ENCODE measurements around the gene DIP2C. TPM values are rescaled to one million over a fixed set of nuclear protein-coding genes. Genes with fewer than 3 reads are reported as not detected.

The DIP2C gene
- total RNA-seq, 2 donors from 2014 or later, result 21.1 to 23.8 TPM

DNA sequence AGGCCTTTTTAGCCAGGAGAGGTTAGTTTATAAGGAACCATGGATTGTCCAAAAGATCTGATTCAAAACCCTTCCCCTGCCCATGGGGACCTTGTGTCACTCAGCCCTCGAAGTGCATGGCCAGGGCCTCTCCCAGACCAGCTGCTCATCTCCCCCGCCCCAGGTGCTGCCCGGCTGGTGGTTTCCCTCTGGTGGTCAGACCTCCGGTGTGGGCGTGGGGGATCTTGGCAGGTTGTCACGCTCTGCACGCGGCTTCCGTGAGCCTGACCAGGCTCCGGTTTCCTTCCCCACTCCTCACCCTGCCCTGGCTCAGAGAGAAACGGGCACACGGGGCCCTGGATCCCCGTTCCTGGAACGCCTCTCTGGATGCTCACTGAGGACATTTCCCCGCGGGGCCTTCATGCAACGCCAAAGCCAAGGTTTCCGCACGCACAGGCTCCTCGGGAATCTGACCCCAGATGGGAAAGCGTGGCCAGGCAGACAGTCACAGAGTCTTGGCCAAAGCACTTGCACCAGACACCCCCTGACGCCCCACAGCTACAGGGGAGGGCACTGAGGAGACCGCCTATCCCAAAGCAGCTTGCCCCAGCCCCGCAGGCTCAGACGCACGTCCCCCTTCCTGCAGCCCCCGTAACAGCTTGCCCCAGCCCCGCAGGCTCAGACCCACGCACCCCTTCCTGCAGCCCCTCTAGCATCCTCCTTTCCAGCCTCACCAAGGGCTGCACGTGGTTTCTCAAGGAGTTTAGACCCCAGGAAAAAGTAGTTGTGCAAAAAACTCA, 7.8 kb upstream of the DIP2C start:
- DNase-seq (ENCODE audit: low spot score), result no peak
- TF ChIP-seq, protein P1, sequence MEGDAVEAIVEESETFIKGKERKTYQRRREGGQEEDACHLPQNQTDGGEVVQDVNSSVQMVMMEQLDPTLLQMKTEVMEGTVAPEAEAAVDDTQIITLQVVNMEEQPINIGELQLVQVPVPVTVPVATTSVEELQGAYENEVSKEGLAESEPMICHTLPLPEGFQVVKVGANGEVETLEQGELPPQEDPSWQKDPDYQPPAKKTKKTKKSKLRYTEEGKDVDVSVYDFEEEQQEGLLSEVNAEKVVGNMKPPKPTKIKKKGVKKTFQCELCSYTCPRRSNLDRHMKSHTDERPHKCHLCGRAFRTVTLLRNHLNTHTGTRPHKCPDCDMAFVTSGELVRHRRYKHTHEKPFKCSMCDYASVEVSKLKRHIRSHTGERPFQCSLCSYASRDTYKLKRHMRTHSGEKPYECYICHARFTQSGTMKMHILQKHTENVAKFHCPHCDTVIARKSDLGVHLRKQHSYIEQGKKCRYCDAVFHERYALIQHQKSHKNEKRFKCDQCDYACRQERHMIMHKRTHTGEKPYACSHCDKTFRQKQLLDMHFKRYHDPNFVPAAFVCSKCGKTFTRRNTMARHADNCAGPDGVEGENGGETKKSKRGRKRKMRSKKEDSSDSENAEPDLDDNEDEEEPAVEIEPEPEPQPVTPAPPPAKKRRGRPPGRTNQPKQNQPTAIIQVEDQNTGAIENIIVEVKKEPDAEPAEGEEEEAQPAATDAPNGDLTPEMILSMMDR (IDR thresholded peaks at IDR 0.05), result no peak

DNA sequence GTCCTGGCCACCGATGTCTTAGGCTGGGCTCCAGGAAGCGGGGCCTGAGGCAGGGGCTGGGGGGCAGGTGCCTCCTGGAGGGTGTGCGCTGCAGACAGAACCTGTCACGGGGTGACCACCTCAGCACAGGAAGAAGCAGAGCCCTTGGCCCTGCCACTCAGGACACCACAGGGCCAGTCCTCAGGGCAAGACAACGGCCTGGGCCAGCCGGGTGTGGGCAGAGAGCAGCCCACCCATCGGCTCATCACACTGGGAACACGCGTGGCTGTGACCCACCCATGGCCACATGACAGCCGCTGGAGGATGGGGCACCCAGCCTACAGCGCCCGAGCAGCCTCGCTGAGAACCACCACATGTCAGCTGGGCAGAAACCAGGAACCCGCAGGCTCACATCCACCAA, 5.9 kb upstream of the DIP2C start:
- TF ChIP-seq, protein P1 (IDR thresholded peaks at IDR 0.05), result no peak

More for the DNA sequence above, 7.8 kb upstream of the DIP2C start:
- Histone ChIP-seq H3K4me1 (no peaks in the 10 kb centered on the region), H3K27ac (no peak overlapping the region), H3K4me3 (no peak overlapping the region), H3K9me3 (no peaks in the 10 kb centered on the region), H3K36me3 (no peaks in the 10 kb centered on the region), H3K27me3 (no peaks in the 10 kb centered on the region)

DNA sequence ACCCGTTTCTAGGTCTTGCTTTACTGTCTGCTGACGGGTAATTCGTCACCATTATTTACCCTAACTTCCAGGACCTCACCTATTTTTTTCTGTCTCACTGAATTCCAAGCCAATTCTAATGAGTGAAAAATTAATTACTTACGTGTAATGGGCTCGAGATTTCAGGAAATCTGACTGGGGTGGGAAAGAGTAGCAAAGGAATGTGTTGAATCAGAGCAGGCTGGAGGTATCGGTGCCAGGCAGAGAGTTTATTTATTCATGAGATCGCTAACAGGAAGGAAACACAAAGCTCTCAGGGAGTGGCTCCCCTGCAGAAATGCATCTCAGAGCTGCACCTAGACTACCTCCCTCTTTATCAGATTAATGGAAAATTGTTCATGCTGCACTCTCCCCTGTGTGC, 4.0 kb upstream of the DIP2C start:
- no peak for DNase-seq (ENCODE audit: low spot score)
- no peaks in the 10 kb centered on the region for H3K9me3 ChIP-seq
- H3K36me3 ChIP-seq, result no peaks in the 10 kb centered on the region
- H3K4me3 ChIP-seq, result no peak overlapping the region
- H3K27ac ChIP-seq, result no peak overlapping the region
- H3K4me1 ChIP-seq, result peaks cover 0 to 7% of the 10 kb centered on the region in 2 donors
- no peaks in the 10 kb centered on the region for H3K27me3 ChIP-seq
- TF ChIP-seq, protein P1 (IDR thresholded peaks at IDR 0.05), result no peak

More for the DNA sequence above, 5.9 kb upstream of the DIP2C start:
- Histone ChIP-seq H3K4me3 (no peak overlapping the region), H3K27me3 (no peaks in the 10 kb centered on the region), H3K36me3 (no peaks in the 10 kb centered on the region), H3K4me1 (peaks cover 0 to 3% of the 10 kb centered on the region in 2 donors), H3K27ac (no peak overlapping the region), H3K9me3 (no peaks in the 10 kb centered on the region)
- DNase-seq (ENCODE audit: low spot score), result no peak

DNA sequence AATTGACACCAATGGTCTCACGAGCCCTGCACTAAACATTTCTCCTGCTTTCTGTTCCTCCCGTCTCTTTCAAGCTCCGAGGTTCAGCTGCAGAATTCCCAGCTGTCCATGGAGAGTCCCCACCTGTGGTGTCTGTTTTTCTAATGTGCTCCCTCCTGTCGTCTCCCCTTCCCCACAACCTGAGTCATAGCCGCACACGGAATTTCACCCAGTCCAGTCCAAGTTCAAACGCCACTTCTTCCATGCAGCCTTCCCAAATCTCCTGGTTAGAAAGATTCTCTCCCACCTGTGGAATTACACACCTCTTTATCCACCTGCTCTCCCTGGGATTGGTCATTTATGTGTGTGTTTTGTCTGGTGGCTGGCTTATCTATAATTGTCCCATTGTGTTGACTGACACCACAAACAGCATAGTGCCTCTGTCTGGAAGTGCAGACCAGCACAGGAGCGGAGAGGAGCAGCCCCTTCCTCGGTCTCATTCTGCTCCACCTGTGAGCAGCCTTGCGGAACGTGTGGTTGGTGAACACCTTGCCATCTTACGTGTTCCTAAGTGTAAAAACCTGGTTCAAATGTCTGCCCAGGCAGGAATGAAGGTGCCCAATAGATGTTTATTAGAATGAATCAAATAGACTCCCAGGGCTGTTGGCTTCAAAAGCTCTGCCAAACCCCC, 3.3 kb upstream of the DIP2C start:
- no peaks in the 10 kb centered on the region for H3K36me3 ChIP-seq
- DNase-seq (ENCODE audit: low spot score), result no peak
- no peak overlapping the region for H3K4me3 ChIP-seq
- no peak overlapping the region for H3K27ac ChIP-seq
- TF ChIP-seq, protein P1 (IDR thresholded peaks at IDR 0.05), result no peak
- H3K9me3 ChIP-seq, result no peaks in the 10 kb centered on the region
- H3K27me3 ChIP-seq, result no peaks in the 10 kb centered on the region
- H3K4me1 ChIP-seq, result peaks cover 0 to 13% of the 10 kb centered on the region in 2 donors

DNA sequence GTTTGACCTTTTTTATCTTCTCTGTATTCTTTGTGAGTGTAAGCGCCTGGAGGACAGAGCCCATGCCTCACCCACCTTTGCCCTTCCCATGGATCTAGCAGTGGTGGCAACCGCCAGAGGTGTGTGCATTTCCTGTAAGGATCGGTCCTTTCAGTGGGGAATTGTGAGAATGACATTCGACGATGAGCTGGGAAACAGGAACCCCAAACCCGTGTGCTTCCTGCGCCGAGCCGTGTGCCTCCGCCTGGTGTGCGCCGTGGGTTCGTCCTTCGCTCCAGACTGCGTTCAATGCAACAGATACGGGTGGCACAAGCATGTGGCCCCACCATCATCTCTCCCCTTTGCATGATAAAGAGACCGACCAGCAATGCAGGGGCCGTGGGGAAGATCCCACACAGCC, 1.7 kb upstream of the DIP2C start:
- no peaks in the 10 kb centered on the region for H3K27me3 ChIP-seq
- H3K4me1 ChIP-seq, result peaks cover 0 to 17% of the 10 kb centered on the region in 2 donors
- H3K4me3 ChIP-seq, result no peak overlapping the region
- no peak overlapping the region for H3K27ac ChIP-seq
- TF ChIP-seq, protein P1 (IDR thresholded peaks at IDR 0.05), result no peak
- no peaks in the 10 kb centered on the region for H3K36me3 ChIP-seq
- no peaks in the 10 kb centered on the region for H3K9me3 ChIP-seq
- no peak for DNase-seq (ENCODE audit: low spot score)
